ENCODE data around the gene MAGEC2. TPM values are rescaled to one million over a fixed set of nuclear protein-coding genes. Genes with fewer than 3 reads are reported as not detected.

MAGEC2 gene
- total and polyA plus RNA-seq, 2 experiments from 2014 or later = not detected

DNA sequence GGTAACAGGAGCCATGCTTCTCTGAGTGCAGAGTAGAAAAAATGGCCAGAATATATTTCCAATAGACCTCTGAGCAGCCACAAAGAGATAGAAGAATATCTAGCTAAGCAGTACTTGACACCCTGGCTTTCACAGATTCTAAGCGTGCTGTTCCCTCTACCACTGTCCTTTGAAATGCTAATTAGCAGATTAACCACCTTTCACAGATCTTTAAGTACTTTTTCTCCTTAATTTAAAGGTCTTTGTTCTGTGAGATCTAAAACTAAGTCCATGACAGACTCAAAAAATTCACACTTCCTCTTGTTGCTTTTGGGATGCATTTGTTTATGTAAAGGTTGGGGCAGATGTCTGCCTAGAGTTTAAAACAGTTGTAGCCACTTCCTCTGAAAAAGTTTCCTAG is 28.3 kb upstream of the MAGEC2 start:
- no peak for TF ChIP-seq EZH2phosphoT487 (IDR thresholded peaks at IDR 0.05; ENCODE audit: low read depth, severe bottlenecking, unreplicated experiment)
- no peak for TF ChIP-seq EZH2 (IDR thresholded peaks at IDR 0.05; ENCODE audit: borderline replicate concordance)
- H3K27ac ChIP-seq = no peak overlapping the region
- no peak overlapping the region for H3K4me2 ChIP-seq
- no peaks in the 10 kb centered on the region for H3K4me1 ChIP-seq (ENCODE audit: insufficient read depth)
- no peaks in the 10 kb centered on the region for H3K79me2 ChIP-seq
- H3K4me3 ChIP-seq = no peak overlapping the region
- no peak for DNase-seq (ENCODE audit: low spot score)
- H3K27me3 ChIP-seq = no peaks in the 10 kb centered on the region
- no peaks in the 10 kb centered on the region for H4K20me1 ChIP-seq (ENCODE audit: insufficient read depth, poor library complexity, severe bottlenecking)
- 21% methylated on average over 1 of the region's 1 CpG for WGBS (ENCODE audit: low lambda C conversion rate, missing lambda C conversion rate)
- no peak overlapping the region for H2AFZ ChIP-seq
- no peaks in the 10 kb centered on the region for H3K9me3 ChIP-seq (ENCODE audit: low read depth)
- H3K36me3 ChIP-seq (replicated peaks; ENCODE audit: insufficient read depth, low read depth) = no peaks in the 10 kb centered on the region
- no peaks in the 10 kb centered on the region for H3K9me2 ChIP-seq (replicated peaks; ENCODE audit: insufficient read depth)

DNA sequence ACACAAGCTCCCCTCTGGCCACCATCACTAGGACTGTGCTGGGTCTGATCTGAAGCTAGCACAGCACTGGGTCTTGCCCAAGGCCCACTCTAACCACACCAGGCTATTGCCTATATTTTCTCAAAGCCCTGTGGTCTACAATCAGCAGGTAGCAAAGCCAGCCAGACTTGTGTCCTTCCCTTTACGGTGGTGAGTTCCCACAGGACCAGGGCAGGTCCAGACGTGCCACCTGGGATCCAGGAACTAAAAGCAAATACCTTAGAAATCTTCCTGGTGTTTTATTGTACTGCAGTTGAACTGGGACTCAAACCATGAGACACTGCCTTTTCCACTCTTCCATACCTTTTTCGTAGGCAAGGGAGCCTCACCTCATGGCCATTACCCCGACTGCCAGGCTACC is 9.0 kb upstream of the MAGEC2 start:
- Histone ChIP-seq H4K20me1 (ENCODE audit: insufficient read depth, poor library complexity, severe bottlenecking) (no peaks in the 10 kb centered on the region), H3K79me2 (no peaks in the 10 kb centered on the region), H3K9me3 (ENCODE audit: low read depth) (no peaks in the 10 kb centered on the region), H3K36me3 (replicated peaks; ENCODE audit: insufficient read depth, low read depth) (no peaks in the 10 kb centered on the region), H2AFZ (no peak overlapping the region), H3K4me1 (ENCODE audit: insufficient read depth) (no peaks in the 10 kb centered on the region), H3K27ac (no peak overlapping the region), H3K4me2 (no peak overlapping the region), H3K9me2 (replicated peaks; ENCODE audit: insufficient read depth) (no peaks in the 10 kb centered on the region), H3K4me3 (no peak overlapping the region), H3K27me3 (no peaks in the 10 kb centered on the region)
- TF ChIP-seq EZH2 (IDR thresholded peaks at IDR 0.05; ENCODE audit: borderline replicate concordance) (no peak), EZH2phosphoT487 (IDR thresholded peaks at IDR 0.05; ENCODE audit: low read depth, severe bottlenecking, unreplicated experiment) (no peak)
- TF ChIP-seq, protein P1, sequence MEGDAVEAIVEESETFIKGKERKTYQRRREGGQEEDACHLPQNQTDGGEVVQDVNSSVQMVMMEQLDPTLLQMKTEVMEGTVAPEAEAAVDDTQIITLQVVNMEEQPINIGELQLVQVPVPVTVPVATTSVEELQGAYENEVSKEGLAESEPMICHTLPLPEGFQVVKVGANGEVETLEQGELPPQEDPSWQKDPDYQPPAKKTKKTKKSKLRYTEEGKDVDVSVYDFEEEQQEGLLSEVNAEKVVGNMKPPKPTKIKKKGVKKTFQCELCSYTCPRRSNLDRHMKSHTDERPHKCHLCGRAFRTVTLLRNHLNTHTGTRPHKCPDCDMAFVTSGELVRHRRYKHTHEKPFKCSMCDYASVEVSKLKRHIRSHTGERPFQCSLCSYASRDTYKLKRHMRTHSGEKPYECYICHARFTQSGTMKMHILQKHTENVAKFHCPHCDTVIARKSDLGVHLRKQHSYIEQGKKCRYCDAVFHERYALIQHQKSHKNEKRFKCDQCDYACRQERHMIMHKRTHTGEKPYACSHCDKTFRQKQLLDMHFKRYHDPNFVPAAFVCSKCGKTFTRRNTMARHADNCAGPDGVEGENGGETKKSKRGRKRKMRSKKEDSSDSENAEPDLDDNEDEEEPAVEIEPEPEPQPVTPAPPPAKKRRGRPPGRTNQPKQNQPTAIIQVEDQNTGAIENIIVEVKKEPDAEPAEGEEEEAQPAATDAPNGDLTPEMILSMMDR (IDR thresholded peaks at IDR 0.05; ENCODE audit: poor library complexity) = no peak
- no peak for DNase-seq (ENCODE audit: low spot score)
- WGBS (ENCODE audit: low lambda C conversion rate, missing lambda C conversion rate) = 67% methylated on average over 4 of the region's 4 CpGs

DNA sequence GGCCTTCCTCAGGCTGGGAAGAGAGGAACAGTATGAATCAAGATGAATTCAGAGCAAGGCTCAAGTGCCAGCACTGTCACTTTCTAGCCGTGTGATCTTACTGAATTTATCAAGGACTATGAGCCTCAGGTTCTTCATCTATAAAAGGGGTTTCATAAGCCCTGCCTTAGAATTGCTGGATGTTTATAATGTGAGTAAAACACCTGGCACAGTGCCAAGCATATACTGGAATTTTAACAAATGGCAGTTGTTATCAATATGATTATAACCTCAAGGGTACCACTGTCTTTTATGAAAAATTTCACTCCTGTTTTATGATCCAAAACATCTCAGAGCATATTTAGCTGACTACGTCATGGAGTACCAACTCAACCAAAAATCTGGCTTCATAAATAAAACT is 4.0 kb downstream of the MAGEC2 start:
- 89% methylated on average over 2 of the region's 2 CpGs for WGBS (ENCODE audit: low lambda C conversion rate, missing lambda C conversion rate)
- H3K4me1 ChIP-seq (ENCODE audit: insufficient read depth) = no peaks in the 10 kb centered on the region

DNA sequence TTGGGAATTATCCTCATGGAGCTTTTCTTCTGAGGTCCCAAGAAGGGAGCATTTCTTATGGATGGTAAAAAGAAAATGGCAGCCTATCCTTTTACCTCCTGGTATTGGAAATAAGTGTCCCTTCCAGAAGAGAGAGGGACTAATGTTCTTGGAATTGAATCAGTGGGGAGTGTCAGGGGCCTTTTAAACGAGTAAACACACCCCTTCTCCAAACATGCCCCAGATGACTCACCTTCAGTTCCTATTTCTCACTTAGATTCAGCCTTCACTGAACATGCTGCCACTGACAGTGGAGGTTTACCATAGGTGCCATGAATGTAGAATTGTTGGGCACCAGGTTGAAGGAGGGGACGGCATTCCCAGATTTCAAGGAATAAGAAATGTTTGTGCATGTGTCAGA is 19.0 kb downstream of the MAGEC2 start:
- Histone ChIP-seq H3K79me2 (no peaks in the 10 kb centered on the region), H3K36me3 (replicated peaks; ENCODE audit: insufficient read depth, low read depth) (no peaks in the 10 kb centered on the region), H3K9me3 (ENCODE audit: low read depth) (no peaks in the 10 kb centered on the region), H4K20me1 (ENCODE audit: insufficient read depth, poor library complexity, severe bottlenecking) (no peaks in the 10 kb centered on the region), H3K27me3 (no peaks in the 10 kb centered on the region), H3K4me1 (ENCODE audit: insufficient read depth) (no peaks in the 10 kb centered on the region), H3K27ac (no peak overlapping the region), H3K4me2 (no peak overlapping the region), H3K4me3 (no peak overlapping the region), H3K9me2 (replicated peaks; ENCODE audit: insufficient read depth) (no peaks in the 10 kb centered on the region), H2AFZ (no peak overlapping the region)
- no peak for DNase-seq (ENCODE audit: low spot score)
- 54% methylated on average over 2 of the region's 2 CpGs for WGBS (ENCODE audit: low lambda C conversion rate, missing lambda C conversion rate)
- no peak for TF ChIP-seq EZH2 (IDR thresholded peaks at IDR 0.05; ENCODE audit: borderline replicate concordance)
- TF ChIP-seq, protein P1 (IDR thresholded peaks at IDR 0.05; ENCODE audit: poor library complexity) = no peak

More for the DNA sequence above, 4.0 kb downstream of the MAGEC2 start:
- H3K27me3 ChIP-seq = no peaks in the 10 kb centered on the region
- no peak overlapping the region for H3K27ac ChIP-seq
- H4K20me1 ChIP-seq (ENCODE audit: insufficient read depth, poor library complexity, severe bottlenecking) = no peaks in the 10 kb centered on the region
- no peak overlapping the region for H3K4me2 ChIP-seq
- no peaks in the 10 kb centered on the region for H3K79me2 ChIP-seq
- no peak for DNase-seq (ENCODE audit: low spot score)
- H3K4me3 ChIP-seq = no peak overlapping the region
- TF ChIP-seq, protein P1 (IDR thresholded peaks at IDR 0.05; ENCODE audit: poor library complexity) = no peak
- TF ChIP-seq EZH2 (IDR thresholded peaks at IDR 0.05; ENCODE audit: borderline replicate concordance) = no peak
- TF ChIP-seq EZH2phosphoT487 (IDR thresholded peaks at IDR 0.05; ENCODE audit: low read depth, severe bottlenecking, unreplicated experiment) = no peak
- no peak overlapping the region for H2AFZ ChIP-seq
- no peaks in the 10 kb centered on the region for H3K9me2 ChIP-seq (replicated peaks; ENCODE audit: insufficient read depth)
- no peaks in the 10 kb centered on the region for H3K36me3 ChIP-seq (replicated peaks; ENCODE audit: insufficient read depth, low read depth)
- H3K9me3 ChIP-seq (ENCODE audit: low read depth) = no peaks in the 10 kb centered on the region

Measured in hepatocyte (in vitro differentiated cells).